Lung (tissue), 12 donors: ENCODE results near the gene MATN3. TPM values are rescaled to one million over a fixed set of nuclear protein-coding genes. Genes with fewer than 3 reads are reported as not detected.

ENCODE experiments used
- ATAC-seq: fragments of 200-7000 bp; cut with Tn5 transposase; one replicate; pipeline ENCODE4 v1.9.1; 2020; ENCODE audit warnings: moderate number of reproducible peaks; ENCODE audit not compliant: insufficient read depth, low FRiP score
- DNase-seq, 3 donors: peaks; one replicate each; pipeline ENCODE4 v3.0.0-alpha.2; 2013 to 2017
- H3K27ac ChIP-seq, 2 donors: one replicate each; pipeline ENCODE4 v1.5.1; 2013; ENCODE audit warnings: mild to moderate bottlenecking in 2 of 2, moderate library complexity in 2 of 2, control low read depth in 1 of 2, inconsistent platforms in 1 of 2, low read depth in 1 of 2, low read length in 1 of 2
- H3K27me3 ChIP-seq, 3 donors: one replicate each; pipeline ENCODE4 v1.5.1; 2013; ENCODE audit warnings: low read length in 2 of 3; ENCODE audit not compliant: control insufficient read depth in 3 of 3, insufficient read depth in 3 of 3
- H3K36me3 ChIP-seq, 4 donors: one replicate each; pipeline ENCODE4 v1.5.1; 2013; ENCODE audit warnings: low read length in 4 of 4, mild to moderate bottlenecking in 1 of 4, moderate library complexity in 1 of 4; ENCODE audit not compliant: control insufficient read depth in 4 of 4, insufficient read depth in 4 of 4
- H3K4me1 ChIP-seq, 5 donors: one replicate each; pipeline ENCODE4 v1.5.1; 2013; ENCODE audit warnings: low read length in 5 of 5, mild to moderate bottlenecking in 2 of 5, moderate library complexity in 1 of 5; ENCODE audit not compliant: control insufficient read depth in 5 of 5, insufficient read depth in 5 of 5
- H3K4me3 ChIP-seq: one replicate; pipeline ENCODE4 v1.5.1; 2013; ENCODE audit warnings: mild to moderate bottlenecking, control low read depth, moderate library complexity
- H3K9ac ChIP-seq, 2 donors: one replicate each; pipeline ENCODE4 v1.5.1; 2013; ENCODE audit warnings: low read length in 2 of 2, control low read depth in 1 of 2; ENCODE audit not compliant: insufficient read depth in 1 of 2
- H3K9me3 ChIP-seq, 4 donors: one replicate each; pipeline ENCODE4 v1.5.1; 2013; ENCODE audit warnings: low read length in 3 of 4, mild to moderate bottlenecking in 1 of 4, moderate library complexity in 1 of 4; ENCODE audit not compliant: control insufficient read depth in 4 of 4, insufficient read depth in 3 of 4
- WGBS, 2 donors: extraction: QIAGEN DNeasy Blood & Tissue Kit; methylation state at CpG; one replicate each; pipeline ENCODE4 v1.1.7; 2013; 5-methylcytosine and 5-hydroxymethylcytosine counted together
- polyA plus RNA-seq, 2 donors: library from polyadenylated mRNA; stranded (reverse); fragments of 200-250 nt; gene quantifications; one replicate each; pipeline ENCODE4 v1.2.1, GENCODE V29; 2013
- total RNA-seq, 2 donors: library from RNA; depleted of rRNA in 1 of 2; stranded (reverse); fragments of >200 nt in 1 of 2; gene quantifications; one replicate each; pipeline ENCODE4 v1.2.1, GENCODE V29; 2014 to 2021
- TF ChIP-seq, protein P1 (sequence below): IDR thresholded peaks from 2 replicates; pipeline ENCODE4 v1.5.1; 2012; ENCODE audit warnings: mild to moderate bottlenecking; ENCODE audit errors: control extremely low read depth, extremely low read depth
- donor health status: control.
- donor health status: control.
- donor health status: Bipolar disorder and iron deficiency.
- donor health status: healthy.
- donor health status: DM: yes; HTN: yes; CAD: no.

The MATN3 gene
- total and polyA plus RNA-seq, 4 donors, result 2.7 to 3.6 (median 3.0) TPM

DNA sequence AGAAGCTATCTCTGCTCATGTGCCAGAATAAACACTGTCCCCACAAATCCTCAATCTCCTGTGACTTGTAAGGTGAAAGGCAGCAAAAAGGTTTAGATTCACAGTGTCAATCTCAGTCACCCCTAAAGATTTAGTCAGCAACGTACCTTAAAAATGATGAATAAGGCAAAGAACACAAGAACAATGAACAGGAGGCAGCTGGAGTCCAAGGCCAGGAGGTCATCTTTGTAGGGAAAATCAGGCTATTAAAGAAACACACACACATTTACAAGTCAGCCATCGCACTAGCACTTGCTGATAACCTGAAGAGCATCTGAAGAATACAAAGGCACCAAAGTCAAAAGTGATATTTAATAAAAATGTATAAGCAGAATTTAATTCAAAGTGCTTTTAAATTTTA is 22.4 kb upstream of the MATN3 start:
- DNase-seq (no peak), ATAC-seq (no peak)
- peaks cover 0 to 14% (median 0%) of the 10 kb centered on the region in 5 donors for H3K4me1 ChIP-seq
- H3K27me3 ChIP-seq, result no peaks in the 10 kb centered on the region
- 82 to 88% methylated on average over 2 of the region's 2 CpGs for WGBS, 2 donors
- H3K4me3 ChIP-seq, result no peak overlapping the region
- peaks cover 0 to 3% (median 0%) of the 10 kb centered on the region in 4 donors for H3K9me3 ChIP-seq
- peaks cover 32 to 75% (median 52%) of the 10 kb centered on the region in 4 donors for H3K36me3 ChIP-seq
- TF ChIP-seq, protein P1, sequence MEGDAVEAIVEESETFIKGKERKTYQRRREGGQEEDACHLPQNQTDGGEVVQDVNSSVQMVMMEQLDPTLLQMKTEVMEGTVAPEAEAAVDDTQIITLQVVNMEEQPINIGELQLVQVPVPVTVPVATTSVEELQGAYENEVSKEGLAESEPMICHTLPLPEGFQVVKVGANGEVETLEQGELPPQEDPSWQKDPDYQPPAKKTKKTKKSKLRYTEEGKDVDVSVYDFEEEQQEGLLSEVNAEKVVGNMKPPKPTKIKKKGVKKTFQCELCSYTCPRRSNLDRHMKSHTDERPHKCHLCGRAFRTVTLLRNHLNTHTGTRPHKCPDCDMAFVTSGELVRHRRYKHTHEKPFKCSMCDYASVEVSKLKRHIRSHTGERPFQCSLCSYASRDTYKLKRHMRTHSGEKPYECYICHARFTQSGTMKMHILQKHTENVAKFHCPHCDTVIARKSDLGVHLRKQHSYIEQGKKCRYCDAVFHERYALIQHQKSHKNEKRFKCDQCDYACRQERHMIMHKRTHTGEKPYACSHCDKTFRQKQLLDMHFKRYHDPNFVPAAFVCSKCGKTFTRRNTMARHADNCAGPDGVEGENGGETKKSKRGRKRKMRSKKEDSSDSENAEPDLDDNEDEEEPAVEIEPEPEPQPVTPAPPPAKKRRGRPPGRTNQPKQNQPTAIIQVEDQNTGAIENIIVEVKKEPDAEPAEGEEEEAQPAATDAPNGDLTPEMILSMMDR, result no peak
- H3K27ac ChIP-seq, result peak overlapping the region in 1 of 2 donors; percentile 27
- H3K9ac ChIP-seq, result no peak overlapping the region

DNA sequence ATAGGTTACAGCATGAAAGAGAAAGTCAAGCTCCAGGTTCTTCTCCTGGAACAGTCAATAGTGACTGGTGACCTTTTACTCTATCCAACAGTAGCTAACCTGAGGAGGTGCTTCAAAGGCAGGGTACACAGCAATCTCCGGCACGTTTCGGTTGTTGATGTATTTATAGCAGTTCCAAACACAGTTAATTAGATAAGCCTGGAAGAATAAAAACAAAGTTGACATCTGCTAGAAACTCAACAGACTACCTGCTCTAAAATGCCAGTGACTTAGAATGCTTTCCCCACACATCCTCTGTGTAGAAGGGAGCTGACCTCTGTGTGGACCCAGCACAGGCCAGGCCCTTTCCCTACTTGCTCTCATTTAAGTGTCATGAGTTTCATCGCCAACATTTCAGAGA is 21.8 kb upstream of the MATN3 start:
- H3K9me3 ChIP-seq, result peaks cover 0 to 3% (median 0%) of the 10 kb centered on the region in 4 donors
- ATAC-seq (no peak), DNase-seq (no peak)
- H3K9ac ChIP-seq, result no peak overlapping the region
- peak overlapping the region in 1 of 2 donors; percentile 27 for H3K27ac ChIP-seq
- H3K4me3 ChIP-seq, result no peak overlapping the region
- 87% methylated on average over 4 of the region's 4 CpGs for WGBS, 2 donors
- no peaks in the 10 kb centered on the region for H3K27me3 ChIP-seq
- peaks cover 30 to 77% (median 53%) of the 10 kb centered on the region in 4 donors for H3K36me3 ChIP-seq
- peaks cover 0 to 14% (median 0%) of the 10 kb centered on the region in 5 donors for H3K4me1 ChIP-seq
- TF ChIP-seq, protein P1, result no peak

DNA sequence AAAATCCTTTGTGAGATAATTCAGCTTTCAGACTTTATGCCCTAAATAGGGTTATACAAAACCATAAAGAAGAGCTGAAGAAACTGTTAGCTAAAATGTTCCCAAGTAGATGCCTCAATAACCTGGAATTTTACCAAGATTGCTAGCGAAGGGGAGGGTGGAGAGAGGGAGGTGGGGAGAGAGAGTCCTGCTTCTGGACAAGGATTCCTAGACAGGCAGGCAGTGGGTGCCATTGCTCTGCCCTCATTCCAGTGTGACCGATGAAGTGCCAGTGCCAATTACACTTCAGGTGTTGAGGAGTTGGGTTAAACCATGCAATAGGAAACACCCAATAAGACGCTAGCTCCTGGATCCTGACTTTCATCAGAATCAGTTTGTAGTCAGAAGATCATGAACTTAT is 20.9 kb upstream of the MATN3 start:
- H3K9me3 ChIP-seq, result peaks cover 0 to 3% (median 0%) of the 10 kb centered on the region in 4 donors
- ATAC-seq (no peak), DNase-seq (no peak)
- no peak overlapping the region for H3K27ac ChIP-seq
- H3K4me1 ChIP-seq, result peaks cover 0 to 14% (median 0%) of the 10 kb centered on the region in 5 donors
- TF ChIP-seq, protein P1, result no peak
- H3K36me3 ChIP-seq, result peaks cover 28 to 84% (median 58%) of the 10 kb centered on the region in 4 donors
- no peak overlapping the region for H3K9ac ChIP-seq
- H3K27me3 ChIP-seq, result no peaks in the 10 kb centered on the region
- H3K4me3 ChIP-seq, result no peak overlapping the region
- 73 to 85% methylated on average over 3 of the region's 3 CpGs for WGBS, 2 donors

DNA sequence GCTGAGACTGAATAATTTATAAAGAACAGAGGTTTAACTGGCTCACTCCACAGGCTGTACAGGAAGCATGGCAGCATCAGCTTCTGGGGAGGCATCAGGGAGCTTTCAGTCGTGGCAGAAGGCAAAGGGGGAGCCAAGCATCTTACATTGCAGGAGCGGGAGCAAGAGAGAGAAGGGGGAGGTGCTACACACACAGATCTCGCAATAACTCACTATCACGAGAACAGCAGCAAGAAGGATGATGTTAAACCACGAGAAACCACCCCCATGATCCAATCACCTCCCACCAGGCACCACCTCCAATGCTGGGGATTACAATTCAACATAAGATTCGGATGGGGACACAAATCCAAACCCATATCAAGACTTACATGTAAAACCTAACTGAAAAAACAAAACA is 17.8 kb upstream of the MATN3 start:
- Histone ChIP-seq H3K4me3 (no peak overlapping the region), H3K9me3 (peaks cover 0 to 3% (median 0%) of the 10 kb centered on the region in 4 donors), H3K27ac (no peak overlapping the region), H3K4me1 (peaks cover 0 to 11% (median 0%) of the 10 kb centered on the region in 5 donors), H3K27me3 (no peaks in the 10 kb centered on the region), H3K9ac (no peak overlapping the region), H3K36me3 (peaks cover 21 to 72% (median 51%) of the 10 kb centered on the region in 4 donors)
- TF ChIP-seq, protein P1, result no peak
- no peak for DNase-seq
- no peak for ATAC-seq
- WGBS, 2 donors, result 80 to 85% methylated on average over 6 of the region's 6 CpGs
